Type B pancreatic cell (in vitro differentiated cells): ENCODE data around the gene C20orf202. TPM values are rescaled to one million over a fixed set of nuclear protein-coding genes. Genes with fewer than 3 reads are reported as not detected.

ENCODE experiments used
- DNase-seq: peaks from one replicate; pipeline ENCODE4 v3.0.0; 2021; ENCODE audit warnings: mixed read lengths; ENCODE audit not compliant: unreplicated experiment; ENCODE audit errors: extremely low spot score
- H3K27ac Mint-ChIP-seq: 2 replicates; pipeline ENCODE4 v1.8.0; 2021; ENCODE audit warnings: mild to moderate bottlenecking, mixed read lengths
- H3K27me3 Mint-ChIP-seq: 2 replicates; pipeline ENCODE4 v1.8.0; 2021; ENCODE audit warnings: mixed read lengths
- H3K36me3 Mint-ChIP-seq: 2 replicates; pipeline ENCODE4 v1.8.0; 2021; ENCODE audit warnings: mixed read lengths
- H3K4me1 Mint-ChIP-seq: one replicate; pipeline ENCODE4 v1.8.0; 2021; ENCODE audit warnings: mixed read lengths; ENCODE audit not compliant: unreplicated experiment
- H3K4me3 Mint-ChIP-seq: 2 replicates; pipeline ENCODE4 v1.8.0; 2021; ENCODE audit warnings: mild to moderate bottlenecking, mixed read lengths
- H3K9me3 Mint-ChIP-seq: 2 replicates; pipeline ENCODE4 v1.8.0; 2021; ENCODE audit warnings: mixed read lengths
- CTCF ChIP-seq: fragments of 200-600 bp; sonication (generic); conservative IDR thresholded peaks from 2 replicates; pipeline ENCODE4 v1.5.0; 2021; ENCODE audit warnings: antibody characterized with exemption, mild to moderate bottlenecking
- total RNA-seq: library from RNA; stranded (reverse); gene quantifications from 2 replicates; pipeline ENCODE4 v1.2.1, GENCODE V29; 2021; ENCODE audit warnings: low replicate concordance

The C20orf202 gene
- total RNA-seq, 1 donor from 2014 or later = 0.24 TPM

- no peak for DNase-seq
- Mint-ChIP-seq H3K4me1 (no peaks in the 10 kb centered on the region), H3K27me3 (peaks cover 31% of the 10 kb centered on the region), H3K36me3 (no peaks in the 10 kb centered on the region), H3K9me3 (no peaks in the 10 kb centered on the region), H3K4me3 (no peak overlapping the region), H3K27ac (no peak overlapping the region)
- TF ChIP-seq CTCF = no peak
Measured at GRCh38 chr20:1196634-1197033, 6.6 kb upstream of the C20orf202 start.

- Mint-ChIP-seq H3K4me3 (no peak overlapping the region), H3K27ac (no peak overlapping the region), H3K9me3 (no peaks in the 10 kb centered on the region), H3K27me3 (peaks cover 31% of the 10 kb centered on the region), H3K36me3 (no peaks in the 10 kb centered on the region), H3K4me1 (no peaks in the 10 kb centered on the region)
- DNase-seq = no peak
- no peak for TF ChIP-seq CTCF
Measured at GRCh38 chr20:1197801-1198200, 5.5 kb upstream of the C20orf202 start.

DNA sequence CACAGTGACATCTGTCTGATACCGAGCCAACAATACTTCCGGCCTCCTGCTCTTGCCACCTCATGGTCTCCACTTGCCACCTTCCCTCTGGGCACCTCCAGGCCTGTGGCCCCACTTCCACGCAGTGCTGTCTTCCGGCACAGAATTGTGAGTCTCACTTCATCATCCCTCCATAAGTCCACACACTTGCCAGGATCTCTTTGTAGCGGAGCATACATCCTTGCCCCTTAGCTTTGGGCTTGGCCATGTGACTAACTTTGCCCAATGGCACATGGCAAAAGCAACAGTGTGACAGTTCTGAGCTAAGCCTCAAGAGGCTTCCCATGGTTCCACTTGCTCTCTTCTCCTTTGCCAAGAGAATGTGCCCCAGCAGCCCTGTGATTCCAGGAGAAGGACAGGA is 4.5 kb upstream of the C20orf202 start:
- Mint-ChIP-seq H3K4me3 (no peak overlapping the region), H3K9me3 (no peaks in the 10 kb centered on the region), H3K27me3 (peaks cover 31% of the 10 kb centered on the region), H3K27ac (no peak overlapping the region), H3K36me3 (no peaks in the 10 kb centered on the region), H3K4me1 (peaks cover 4% of the 10 kb centered on the region)
- no peak for DNase-seq
- TF ChIP-seq CTCF = no peak

DNA sequence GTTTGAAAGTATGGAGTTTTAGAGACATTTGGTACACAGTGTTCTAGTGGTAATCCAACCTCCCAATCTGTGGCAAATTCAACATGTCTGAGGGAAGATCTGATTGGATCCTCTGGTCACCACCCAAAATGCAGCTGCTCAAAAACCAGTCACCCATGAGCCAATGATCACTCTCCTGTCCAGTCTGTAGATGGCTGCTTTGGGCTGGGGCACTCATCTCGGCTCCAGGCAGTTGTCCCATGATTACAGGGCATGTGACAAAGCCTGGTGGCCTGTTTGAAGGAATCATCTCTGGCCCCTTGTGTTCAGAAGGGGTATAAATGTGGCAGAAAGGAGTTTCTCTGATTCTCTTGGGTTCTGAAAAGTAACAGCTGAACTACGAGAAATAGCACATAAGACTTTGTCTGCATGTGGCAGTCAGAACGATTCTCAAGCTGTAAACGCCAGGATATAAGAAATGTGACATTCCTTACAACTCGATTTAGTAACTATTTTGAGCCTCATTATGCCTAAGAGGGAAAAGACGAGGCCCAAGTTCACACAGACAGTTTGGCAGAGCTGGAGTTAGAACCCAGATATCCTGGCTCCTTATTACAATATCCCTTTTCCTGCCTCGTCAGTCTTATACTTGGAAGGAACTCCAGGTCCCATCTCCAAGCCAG is 3.9 kb upstream of the C20orf202 start:
- no peak for DNase-seq
- peaks cover 31% of the 10 kb centered on the region for H3K27me3 Mint-ChIP-seq
- TF ChIP-seq CTCF = no peak
- H3K36me3 Mint-ChIP-seq = no peaks in the 10 kb centered on the region
- H3K4me1 Mint-ChIP-seq = peaks cover 4% of the 10 kb centered on the region
- H3K27ac Mint-ChIP-seq = no peak overlapping the region
- no peak overlapping the region for H3K4me3 Mint-ChIP-seq
- H3K9me3 Mint-ChIP-seq = no peaks in the 10 kb centered on the region

GRCh38 chr20:1199964-1200363 is 3.3 kb upstream of the C20orf202 start:
- Mint-ChIP-seq H3K9me3 (no peaks in the 10 kb centered on the region), H3K36me3 (no peaks in the 10 kb centered on the region), H3K27ac (no peak overlapping the region), H3K4me1 (peaks cover 4% of the 10 kb centered on the region), H3K4me3 (no peak overlapping the region), H3K27me3 (peaks cover 31% of the 10 kb centered on the region)
- DNase-seq = no peak
- no peak for TF ChIP-seq CTCF
